Kidney (tissue), 14 donors: ENCODE results near the gene ST8SIA3. TPM values are rescaled to one million over a fixed set of nuclear protein-coding genes. Genes with fewer than 3 reads are reported as not detected.

Experiments
- DNase-seq, 5 donors: peaks; one replicate each; pipeline ENCODE4 v3.0.0-alpha.2; 2013 to 2020
- FAIRE-seq: peaks from 2 replicates; lab custom pipeline; 2012; peaks lifted over from hg19 to GRCh38; lab: Jason Lieb, UNC
- H3K27ac ChIP-seq, 2 donors: one replicate each; pipeline ENCODE4 v1.7.0; 2013; ENCODE audit warnings: low read depth in 2 of 2, low read length in 2 of 2, inconsistent platforms in 1 of 2
- H3K27me3 ChIP-seq: one replicate; pipeline ENCODE4 v1.7.1; 2013; ENCODE audit warnings: low read length, inconsistent platforms; ENCODE audit not compliant: control insufficient read depth, insufficient read depth
- H3K36me3 ChIP-seq, 3 donors: one replicate each; pipeline versions ENCODE4 v1.7.0 to v1.7.1; 2013; ENCODE audit warnings: low read length in 3 of 3, control low read depth in 1 of 3, inconsistent platforms in 1 of 3; ENCODE audit not compliant: insufficient read depth in 3 of 3, control insufficient read depth in 2 of 3
- H3K4me1 ChIP-seq, 3 donors: one replicate each; pipeline versions ENCODE4 v1.7.0 to v1.7.1; 2013; ENCODE audit warnings: low read length in 3 of 3, inconsistent platforms in 1 of 3, low read depth in 1 of 3; ENCODE audit not compliant: control insufficient read depth in 2 of 3, insufficient read depth in 2 of 3
- H3K4me3 ChIP-seq, 3 donors: one replicate each; pipeline versions ENCODE4 v1.7.0 to v1.8.1; 2013; ENCODE audit warnings: low read length in 3 of 3, control low read depth in 1 of 3, inconsistent platforms in 1 of 3
- H3K9ac ChIP-seq, 3 donors: one replicate each; pipeline versions ENCODE4 v1.7.0 to v1.7.1; 2013; ENCODE audit warnings: low read length in 3 of 3, control low read depth in 1 of 3, inconsistent platforms in 1 of 3
- H3K9me3 ChIP-seq, 3 donors: one replicate each; pipeline versions ENCODE4 v1.7.0 to v1.7.1; 2013; ENCODE audit warnings: low read length in 3 of 3, control low read depth in 1 of 3, inconsistent platforms in 1 of 3; ENCODE audit not compliant: control insufficient read depth in 2 of 3, insufficient read depth in 1 of 3
- CTCF ChIP-seq: IDR thresholded peaks from 3 replicates; pipeline ENCODE4 v1.5.1; 2012; ENCODE audit warnings: mild to moderate bottlenecking, moderate library complexity, borderline replicate concordance; ENCODE audit not compliant: insufficient read depth; ENCODE audit errors: extremely low read depth
- intact Hi-C: fragments of 100-400 bp; cut with DNase I; formaldehyde crosslinking; loops from one replicate; pipeline ENCODE4 v1.11.1; 2022
- polyA plus RNA-seq: library from polyadenylated mRNA; stranded (reverse); fragments of 350-450 nt; fragmentation: Illumina TruSeq; extraction: RNeasy Lipid Tissue Mini Kit (QIAGEN cat#74804); gene quantifications from one replicate; pipeline ENCODE4 v1.2.3, GENCODE V29; 2014; ENCODE audit warnings: low read depth, low replicate concordance; ENCODE audit not compliant: insufficient read depth
- total RNA-seq: library from RNA; stranded (reverse); fragmentation: NEBNext Ultra II Directional; extraction: Animal tissue kit (Norgen Biotek cat#: 25700); gene quantifications from one replicate; pipeline ENCODE4 v1.2.1, GENCODE V29; 2021
- donor health status: control.
- donor health status: control.
- donor health status: control.
- donor health status: control.
- donor health status: control.
- donor health status: DM: yes; HTN: yes; CAD: no.
- donor health status: Normal renal cell carcinoma (clear cell type).

ST8SIA3 gene
- total and polyA plus RNA-seq, 2 donors from 2014 or later = not detected

GRCh38 chr18:57347784-57348183, 4.6 kb upstream of the ST8SIA3 start:
- TF ChIP-seq CTCF = no peak
- Histone ChIP-seq H3K4me1 (no peaks in the 10 kb centered on the region), H3K4me3 (no peak overlapping the region), H3K27me3 (peaks cover 12% of the 10 kb centered on the region), H3K27ac (no peak overlapping the region), H3K36me3 (no peaks in the 10 kb centered on the region), H3K9ac (no peak overlapping the region), H3K9me3 (no peaks in the 10 kb centered on the region)
- intact Hi-C loops = no loop called here
- DNase-seq (no peak), FAIRE-seq (no peak)

DNA sequence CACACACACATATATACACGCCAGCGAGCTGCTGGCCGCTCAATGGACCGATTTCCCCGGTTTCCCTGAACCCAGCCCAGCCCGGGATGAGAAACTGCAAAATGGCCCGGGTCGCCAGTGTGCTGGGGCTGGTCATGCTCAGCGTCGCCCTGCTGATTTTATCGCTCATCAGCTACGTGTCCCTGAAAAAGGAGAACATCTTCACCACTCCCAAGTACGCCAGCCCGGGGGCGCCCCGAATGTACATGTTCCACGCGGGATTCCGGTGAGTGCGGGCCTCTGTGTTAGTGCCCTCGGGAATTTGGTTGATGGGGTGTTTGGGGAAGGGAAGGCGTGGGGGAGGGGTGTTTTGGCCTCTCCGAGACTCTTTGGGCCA, 392 bp downstream of the ST8SIA3 start:
- Histone ChIP-seq H3K4me1 (no peaks in the 10 kb centered on the region), H3K4me3 (no peak overlapping the region), H3K27ac (no peak overlapping the region), H3K27me3 (peaks cover 19% of the 10 kb centered on the region), H3K9ac (no peak overlapping the region), H3K9me3 (no peaks in the 10 kb centered on the region), H3K36me3 (no peaks in the 10 kb centered on the region)
- intact Hi-C loops = no loop called here
- DNase-seq = peak in 2 of 5 donors; percentile 9 to 54
- no peak for TF ChIP-seq CTCF
- FAIRE-seq = no peak

- H3K4me3 ChIP-seq = no peak overlapping the region
- H3K9ac ChIP-seq = no peak overlapping the region
- no peaks in the 10 kb centered on the region for H3K36me3 ChIP-seq
- H3K27ac ChIP-seq = no peak overlapping the region
- H3K4me1 ChIP-seq = no peaks in the 10 kb centered on the region
- peaks cover 19% of the 10 kb centered on the region for H3K27me3 ChIP-seq
- intact Hi-C loops = no loop called here
- DNase-seq = peak in 3 of 5 donors; percentile 14 to 80 (median 33)
- FAIRE-seq = no peak
- no peak for TF ChIP-seq CTCF
- no peaks in the 10 kb centered on the region for H3K9me3 ChIP-seq
These were observed 981 bp downstream of the ST8SIA3 start for GRCh38 chr18:57353137-57353939.
